BLaER1 (cell line): ENCODE measurements around the gene SLC38A9.

Source experiments
- H3K27ac ChIP-seq: shearing (Covaris generic); formaldehyde crosslinking; 2 replicates; pipeline ENCODE4 v1.8.1; 2022
- H3K27me3 ChIP-seq: shearing (Covaris generic); formaldehyde crosslinking; 2 replicates; pipeline ENCODE4 v1.8.1; 2022
- H3K36me3 ChIP-seq: shearing (Covaris generic); formaldehyde crosslinking; 2 replicates; pipeline ENCODE4 v1.8.1; 2022
- H3K4me1 ChIP-seq: shearing (Covaris generic); formaldehyde crosslinking; 2 replicates; pipeline ENCODE4 v1.8.1; 2022
- H3K4me2 ChIP-seq: shearing (Covaris generic); formaldehyde crosslinking; 2 replicates; pipeline ENCODE4 v1.8.1; 2022
- H3K4me3 ChIP-seq: shearing (Covaris generic); formaldehyde crosslinking; 2 replicates; pipeline ENCODE4 v1.8.1; 2022
- H3K9ac ChIP-seq: shearing (Covaris generic); formaldehyde crosslinking; 2 replicates; pipeline ENCODE4 v1.8.1; 2022
- H3K9me3 ChIP-seq: shearing (Covaris generic); formaldehyde crosslinking; 2 replicates; pipeline ENCODE4 v1.8.1; 2022
- H4K20me1 ChIP-seq: shearing (Covaris generic); formaldehyde crosslinking; 2 replicates; pipeline ENCODE4 v1.8.1; 2022
- Cebpa-rat ChIP-seq: shearing (Covaris generic); IDR thresholded peaks from 2 replicates; pipeline ENCODE4 v1.8.1; 2022

The SLC38A9 gene

GRCh38 chr5:55692509-55692908 lies 19.6 kb downstream of the SLC38A9 start:
- no peaks in the 10 kb centered on the region for H3K27me3 ChIP-seq
- peaks cover 6% of the 10 kb centered on the region for H3K36me3 ChIP-seq
- peaks cover 6% of the 10 kb centered on the region for H3K9me3 ChIP-seq
- no peak for TF ChIP-seq Cebpa-rat
- no peak overlapping the region for H3K9ac ChIP-seq
- no peak overlapping the region for H3K27ac ChIP-seq
- H3K4me3 ChIP-seq, result no peak overlapping the region
- no peaks in the 10 kb centered on the region for H3K4me1 ChIP-seq
- H4K20me1 ChIP-seq, result no peaks in the 10 kb centered on the region
- H3K4me2 ChIP-seq, result no peak overlapping the region

GRCh38 chr5:55692106-55692417 lies 20.1 kb downstream of the SLC38A9 start:
- Histone ChIP-seq H4K20me1 (no peaks in the 10 kb centered on the region), H3K36me3 (peaks cover 2% of the 10 kb centered on the region), H3K4me3 (no peak overlapping the region), H3K4me2 (no peak overlapping the region), H3K27me3 (no peaks in the 10 kb centered on the region), H3K27ac (no peak overlapping the region), H3K9ac (no peak overlapping the region), H3K4me1 (no peaks in the 10 kb centered on the region), H3K9me3 (peaks cover 2% of the 10 kb centered on the region)
- no peak for TF ChIP-seq Cebpa-rat

- H3K27me3 ChIP-seq, result no peaks in the 10 kb centered on the region
Observed at GRCh38 chr5:55691265-55692105, 20.6 kb downstream of the SLC38A9 start.

GRCh38 chr5:55682071-55682470 lies 30.1 kb downstream of the SLC38A9 start:
- H3K4me1 ChIP-seq, result no peaks in the 10 kb centered on the region
- no peaks in the 10 kb centered on the region for H4K20me1 ChIP-seq
- no peak for TF ChIP-seq Cebpa-rat
- no peaks in the 10 kb centered on the region for H3K36me3 ChIP-seq
- no peak overlapping the region for H3K27ac ChIP-seq
- H3K9ac ChIP-seq, result no peak overlapping the region
- H3K27me3 ChIP-seq, result no peaks in the 10 kb centered on the region
- H3K4me2 ChIP-seq, result no peak overlapping the region
- H3K4me3 ChIP-seq, result no peak overlapping the region
- no peaks in the 10 kb centered on the region for H3K9me3 ChIP-seq

More at GRCh38 chr5:55691265-55692105, 20.6 kb downstream of the SLC38A9 start:
- H3K36me3 ChIP-seq, result no peaks in the 10 kb centered on the region
- H3K9me3 ChIP-seq, result no peaks in the 10 kb centered on the region
- H3K4me2 ChIP-seq, result no peak overlapping the region
- H3K4me1 ChIP-seq, result no peaks in the 10 kb centered on the region
- no peak overlapping the region for H3K27ac ChIP-seq
- H4K20me1 ChIP-seq, result no peaks in the 10 kb centered on the region
- no peak for TF ChIP-seq Cebpa-rat
- no peak overlapping the region for H3K4me3 ChIP-seq
- H3K9ac ChIP-seq, result no peak overlapping the region

GRCh38 chr5:55681301-55681700 lies 30.8 kb downstream of the SLC38A9 start:
- Histone ChIP-seq H3K4me3 (no peak overlapping the region), H4K20me1 (no peaks in the 10 kb centered on the region), H3K9ac (no peak overlapping the region), H3K27ac (no peak overlapping the region), H3K27me3 (no peaks in the 10 kb centered on the region), H3K4me1 (no peaks in the 10 kb centered on the region), H3K4me2 (no peak overlapping the region), H3K36me3 (no peaks in the 10 kb centered on the region), H3K9me3 (no peaks in the 10 kb centered on the region)
- no peak for TF ChIP-seq Cebpa-rat

- Histone ChIP-seq H3K4me1 (no peaks in the 10 kb centered on the region), H3K36me3 (no peaks in the 10 kb centered on the region), H3K4me3 (no peak overlapping the region), H4K20me1 (no peaks in the 10 kb centered on the region), H3K27me3 (no peaks in the 10 kb centered on the region), H3K4me2 (no peak overlapping the region), H3K9ac (no peak overlapping the region), H3K27ac (no peak overlapping the region), H3K9me3 (no peaks in the 10 kb centered on the region)
- no peak for TF ChIP-seq Cebpa-rat
Observed at GRCh38 chr5:55680353-55680752, 31.8 kb downstream of the SLC38A9 start.

- TF ChIP-seq Cebpa-rat, result no peak
- Histone ChIP-seq H4K20me1 (no peaks in the 10 kb centered on the region), H3K9me3 (no peaks in the 10 kb centered on the region), H3K4me3 (no peak overlapping the region), H3K27me3 (no peaks in the 10 kb centered on the region), H3K27ac (no peak overlapping the region), H3K9ac (no peak overlapping the region), H3K4me2 (no peak overlapping the region), H3K4me1 (no peaks in the 10 kb centered on the region), H3K36me3 (no peaks in the 10 kb centered on the region)
Observed at GRCh38 chr5:55679556-55679955, 32.6 kb downstream of the SLC38A9 start.

- H3K36me3 ChIP-seq, result peaks cover 12% of the 10 kb centered on the region
- H3K9ac ChIP-seq, result no peak overlapping the region
- TF ChIP-seq Cebpa-rat, result no peak
Observed at GRCh38 chr5:55675119-55675518, 37.0 kb downstream of the SLC38A9 start.

GRCh38 chr5:55674340-55674739 lies 37.8 kb downstream of the SLC38A9 start:
- TF ChIP-seq Cebpa-rat, result no peak
- no peak overlapping the region for H3K4me2 ChIP-seq
- no peaks in the 10 kb centered on the region for H3K27me3 ChIP-seq
- H3K9me3 ChIP-seq, result no peaks in the 10 kb centered on the region
- H3K4me1 ChIP-seq, result peaks cover 9% of the 10 kb centered on the region; the same call in 1 of the 2 replicates
- H3K27ac ChIP-seq, result no peak overlapping the region
- peaks cover 12% of the 10 kb centered on the region for H3K36me3 ChIP-seq
- H4K20me1 ChIP-seq, result no peaks in the 10 kb centered on the region
- H3K9ac ChIP-seq, result no peak overlapping the region
- H3K4me3 ChIP-seq, result no peak overlapping the region

More at GRCh38 chr5:55675119-55675518, 37.0 kb downstream of the SLC38A9 start:
- Histone ChIP-seq H3K4me1 (peaks cover 9% of the 10 kb centered on the region; the same call in 1 of the 2 replicates), H3K9me3 (no peaks in the 10 kb centered on the region), H3K27me3 (no peaks in the 10 kb centered on the region), H3K4me2 (no peak overlapping the region), H4K20me1 (no peaks in the 10 kb centered on the region), H3K27ac (no peak overlapping the region), H3K4me3 (no peak overlapping the region)

GRCh38 chr5:55672477-55672911 lies 39.6 kb downstream of the SLC38A9 start:
- Histone ChIP-seq H3K27ac (no peak overlapping the region), H3K4me1 (peaks cover 9% of the 10 kb centered on the region; the same call in 1 of the 2 replicates), H4K20me1 (no peaks in the 10 kb centered on the region), H3K36me3 (peaks cover 21% of the 10 kb centered on the region), H3K4me2 (no peak overlapping the region), H3K4me3 (no peak overlapping the region), H3K9me3 (no peaks in the 10 kb centered on the region), H3K9ac (no peak overlapping the region), H3K27me3 (no peaks in the 10 kb centered on the region)
- TF ChIP-seq Cebpa-rat, result no peak
